Measurements from ENCODE around the gene PNMT. TPM values are rescaled to one million over a fixed set of nuclear protein-coding genes. Genes with fewer than 3 reads are reported as not detected.

The PNMT gene
- polyA plus RNA-seq, 4 donors = 1.3 to 3.4 (median 3.2) TPM

DNA sequence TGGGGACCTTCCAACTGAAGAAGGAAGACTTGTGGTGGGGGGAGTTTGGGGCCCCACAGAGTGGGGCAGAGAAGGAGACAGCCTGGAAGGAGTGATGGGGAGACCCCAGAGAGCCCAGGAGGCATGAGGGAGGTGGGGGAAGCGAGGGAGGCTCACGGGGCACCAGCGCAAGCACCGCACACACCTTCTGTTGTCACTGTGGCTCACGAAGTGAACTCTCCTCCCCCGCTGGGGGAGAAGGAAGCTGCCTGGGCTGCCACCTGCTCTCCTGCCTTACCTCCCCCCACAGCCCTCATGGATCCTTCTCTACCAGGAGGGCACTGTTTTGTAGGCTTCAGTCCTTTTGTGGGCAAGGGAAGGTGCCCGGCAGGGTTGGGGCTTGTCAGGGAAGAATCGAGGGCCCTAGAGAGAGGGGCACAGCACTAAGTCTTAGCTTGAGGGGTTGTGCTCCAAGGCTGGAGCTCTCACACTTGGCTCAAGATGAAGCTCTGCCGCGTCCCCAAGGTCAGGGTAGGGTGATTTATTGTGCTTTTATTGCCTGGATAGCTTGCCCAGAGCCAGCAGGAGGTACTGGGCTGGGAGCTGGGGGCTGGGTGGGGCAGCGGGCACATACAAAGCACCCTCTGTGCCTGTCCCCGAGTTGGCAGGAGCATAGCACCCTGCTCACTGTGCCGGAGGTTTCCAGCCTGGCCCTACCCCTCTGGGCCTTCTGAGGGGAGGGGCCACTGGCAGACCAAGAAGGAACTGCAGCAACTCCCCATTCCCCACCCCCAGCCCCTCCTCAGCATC is 35.9 kb upstream of the PNMT start:
- DNase-seq (ENCODE audit: low read depth in 4 of 4, low spot score in 3 of 4) = no peak

DNA sequence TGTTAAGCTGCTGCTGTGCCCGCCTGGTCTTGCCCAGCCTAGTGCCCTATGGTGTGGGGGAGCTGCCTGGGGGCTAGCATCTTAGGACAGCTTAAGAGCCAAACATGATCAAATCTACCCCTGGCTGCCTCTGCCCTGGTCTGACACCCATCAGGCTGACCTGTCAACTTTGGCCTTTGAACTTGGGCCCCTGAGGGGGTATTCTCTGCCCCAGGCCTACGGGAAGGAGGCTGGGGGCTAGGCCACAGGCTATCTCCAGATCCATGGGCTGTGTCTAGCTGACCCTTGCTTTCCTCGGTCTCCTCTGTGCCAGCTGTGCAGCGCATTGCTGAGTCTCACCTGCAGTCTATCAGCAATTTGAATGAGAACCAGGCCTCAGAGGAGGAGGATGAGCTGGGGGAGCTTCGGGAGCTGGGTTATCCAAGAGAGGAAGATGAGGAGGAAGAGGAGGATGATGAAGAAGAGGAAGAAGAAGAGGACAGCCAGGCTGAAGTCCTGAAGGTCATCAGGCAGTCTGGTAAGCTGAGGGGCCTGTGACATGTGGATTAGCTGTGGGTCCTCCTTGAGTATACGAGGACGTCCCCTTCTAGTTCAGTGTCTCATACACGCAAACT is 34.6 kb upstream of the PNMT start:
- no peak for DNase-seq (ENCODE audit: low read depth in 4 of 4, low spot score in 3 of 4)

DNA sequence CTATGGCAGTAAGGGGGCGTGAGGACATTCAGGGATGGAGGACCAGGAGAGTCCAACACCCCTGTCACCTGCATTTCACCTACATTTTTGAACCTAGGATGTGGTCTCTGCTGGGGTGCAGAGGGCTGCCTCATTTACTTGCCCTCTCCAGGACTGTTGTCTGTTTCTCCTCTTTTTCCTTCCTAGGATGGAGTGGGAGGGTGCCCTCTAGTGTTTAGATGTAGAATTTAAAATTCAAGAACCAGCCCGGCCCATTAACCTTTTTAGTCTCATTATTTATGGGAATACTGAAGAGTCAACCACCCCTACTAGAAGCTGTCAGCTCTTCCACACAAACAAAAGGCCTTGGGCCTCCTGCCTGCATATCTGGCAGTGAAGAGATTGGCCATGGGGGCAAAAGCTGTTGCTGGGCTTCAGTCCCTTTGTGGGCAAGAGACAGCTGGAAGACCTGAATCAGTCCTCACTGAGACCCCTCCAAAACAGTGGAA is 33.8 kb upstream of the PNMT start:
- no peak for DNase-seq (ENCODE audit: low read depth in 4 of 4, low spot score in 3 of 4)

DNA sequence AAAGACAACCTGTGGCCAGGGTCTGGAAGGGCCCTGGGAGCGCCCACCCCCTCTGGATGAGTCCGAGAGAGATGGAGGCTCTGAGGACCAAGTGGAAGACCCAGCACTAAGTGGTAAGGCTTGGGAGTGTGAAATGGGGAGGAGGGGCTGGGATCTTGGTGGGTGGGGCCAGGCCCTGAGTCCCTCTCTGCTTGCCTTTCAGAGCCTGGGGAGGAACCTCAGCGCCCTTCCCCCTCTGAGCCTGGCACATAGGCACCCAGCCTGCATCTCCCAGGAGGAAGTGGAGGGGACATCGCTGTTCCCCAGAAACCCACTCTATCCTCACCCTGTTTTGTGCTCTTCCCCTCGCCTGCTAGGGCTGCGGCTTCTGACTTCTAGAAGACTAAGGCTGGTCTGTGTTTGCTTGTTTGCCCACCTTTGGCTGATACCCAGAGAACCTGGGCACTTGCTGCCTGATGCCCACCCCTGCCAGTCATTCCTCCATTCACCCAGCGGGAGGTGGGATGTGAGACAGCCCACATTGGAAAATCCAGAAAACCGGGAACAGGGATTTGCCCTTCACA is 32.6 kb upstream of the PNMT start:
- no peak for DNase-seq (ENCODE audit: low read depth in 4 of 4, low spot score in 3 of 4)

DNA sequence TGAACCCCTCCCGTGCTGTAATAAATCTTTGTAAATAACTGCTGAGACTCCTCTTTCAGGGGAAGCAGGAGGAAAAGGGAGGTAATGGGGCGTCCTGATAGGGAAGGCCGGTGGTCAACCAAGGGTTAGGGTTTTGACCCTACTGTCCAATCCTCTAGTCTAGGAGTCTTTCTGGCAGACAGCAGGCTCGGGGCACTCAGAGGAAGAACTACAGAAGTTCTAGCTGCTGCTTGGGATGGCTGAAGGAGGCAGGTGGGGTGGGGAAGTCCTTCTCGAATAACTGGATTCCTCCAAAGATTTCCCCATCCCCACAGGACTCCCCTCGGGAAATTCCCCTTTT is 31.7 kb upstream of the PNMT start:
- no peak for DNase-seq (ENCODE audit: low read depth in 4 of 4, low spot score in 3 of 4)

DNA sequence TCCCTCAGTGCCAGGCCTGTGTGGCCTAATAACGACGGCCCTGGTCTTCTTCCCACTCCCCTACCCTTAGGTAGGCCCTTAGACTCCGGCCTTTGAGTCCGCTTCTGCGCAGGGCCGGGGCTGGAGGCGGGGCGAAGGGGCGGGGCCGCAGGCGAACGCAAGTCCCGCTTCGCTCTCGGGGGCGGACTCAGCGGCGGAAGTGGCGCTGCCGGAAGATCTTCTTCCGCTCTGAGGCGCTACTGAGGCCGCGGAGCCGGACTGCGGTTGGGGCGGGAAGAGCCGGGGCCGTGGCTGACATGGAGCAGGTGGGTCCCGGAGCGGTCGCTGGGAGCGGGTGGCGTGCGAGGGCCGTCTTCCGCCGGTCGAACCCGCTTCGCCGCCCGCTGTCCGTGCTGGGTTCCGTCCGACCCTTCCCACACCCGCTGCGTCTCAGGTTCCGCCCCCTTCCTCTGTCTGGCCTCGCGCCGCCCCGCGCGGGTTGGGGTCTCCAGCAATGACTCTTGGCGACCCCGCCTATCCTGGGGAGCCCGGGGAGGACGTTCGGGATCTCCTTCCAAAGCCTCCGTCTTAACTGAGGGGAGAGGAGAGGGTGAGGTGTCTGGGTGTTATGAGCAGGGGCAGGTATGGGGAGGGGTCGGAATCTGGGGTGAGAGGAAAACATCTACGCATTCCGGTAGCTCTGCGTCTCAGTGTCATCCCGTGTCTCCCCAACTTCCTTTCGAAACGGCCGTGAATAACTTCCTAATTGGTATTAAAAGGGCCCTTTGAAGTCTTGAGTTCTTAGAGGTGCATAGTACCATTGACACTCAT is 31.1 kb upstream of the PNMT start, which contains the start of gene STARD3:
TSS of gene STARD3 (plus strand) at position 218 of the 810 bp plus-strand sequence. CDS start 16,388 bp downstream, outside the sequence.
- DNase-seq (ENCODE audit: low read depth in 4 of 4, low spot score in 3 of 4) = peak; percentile 79 to 83 (median 80)

DNA sequence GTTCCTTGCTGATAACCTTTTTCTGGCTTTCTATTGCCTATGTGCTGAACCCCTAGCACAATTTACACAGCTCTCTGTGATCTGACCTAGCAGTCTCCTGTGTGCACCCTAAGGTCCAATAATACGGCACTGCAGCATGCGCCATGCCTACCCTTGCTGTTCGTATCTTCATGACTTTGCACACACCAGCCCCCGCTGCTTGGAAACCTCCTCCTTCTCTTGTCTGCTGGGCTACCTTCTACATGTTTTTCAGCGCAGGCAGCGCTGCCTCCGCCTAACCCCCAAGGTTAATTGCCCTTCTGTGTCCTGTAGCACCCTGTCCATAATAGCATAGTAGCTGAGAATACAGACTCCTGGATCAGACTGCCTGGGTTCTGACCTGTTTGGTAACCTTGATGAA is 29.9 kb upstream of the PNMT start:
- no peak for DNase-seq (ENCODE audit: low read depth in 4 of 4, low spot score in 3 of 4)

DNA sequence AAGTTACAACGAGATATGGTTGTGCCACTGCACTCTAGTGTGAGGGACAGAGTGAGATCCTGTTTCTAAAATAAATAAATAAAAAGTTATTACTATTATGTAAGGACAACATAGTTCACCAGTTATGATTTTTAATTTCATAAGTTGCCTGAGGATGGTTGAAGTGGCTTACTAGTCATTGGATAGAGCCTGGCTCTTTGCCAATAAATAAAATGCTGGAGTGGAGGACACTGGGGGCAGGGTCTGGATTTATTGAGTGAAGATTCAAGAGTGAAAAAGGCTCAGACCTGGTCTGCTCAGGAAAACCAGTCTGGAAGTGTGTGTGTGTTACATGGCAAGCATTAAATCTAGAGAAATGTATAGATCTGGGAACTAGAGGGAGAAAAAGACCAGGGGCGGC is 29.2 kb upstream of the PNMT start:
- no peak for DNase-seq (ENCODE audit: low read depth in 4 of 4, low spot score in 3 of 4)

DNA sequence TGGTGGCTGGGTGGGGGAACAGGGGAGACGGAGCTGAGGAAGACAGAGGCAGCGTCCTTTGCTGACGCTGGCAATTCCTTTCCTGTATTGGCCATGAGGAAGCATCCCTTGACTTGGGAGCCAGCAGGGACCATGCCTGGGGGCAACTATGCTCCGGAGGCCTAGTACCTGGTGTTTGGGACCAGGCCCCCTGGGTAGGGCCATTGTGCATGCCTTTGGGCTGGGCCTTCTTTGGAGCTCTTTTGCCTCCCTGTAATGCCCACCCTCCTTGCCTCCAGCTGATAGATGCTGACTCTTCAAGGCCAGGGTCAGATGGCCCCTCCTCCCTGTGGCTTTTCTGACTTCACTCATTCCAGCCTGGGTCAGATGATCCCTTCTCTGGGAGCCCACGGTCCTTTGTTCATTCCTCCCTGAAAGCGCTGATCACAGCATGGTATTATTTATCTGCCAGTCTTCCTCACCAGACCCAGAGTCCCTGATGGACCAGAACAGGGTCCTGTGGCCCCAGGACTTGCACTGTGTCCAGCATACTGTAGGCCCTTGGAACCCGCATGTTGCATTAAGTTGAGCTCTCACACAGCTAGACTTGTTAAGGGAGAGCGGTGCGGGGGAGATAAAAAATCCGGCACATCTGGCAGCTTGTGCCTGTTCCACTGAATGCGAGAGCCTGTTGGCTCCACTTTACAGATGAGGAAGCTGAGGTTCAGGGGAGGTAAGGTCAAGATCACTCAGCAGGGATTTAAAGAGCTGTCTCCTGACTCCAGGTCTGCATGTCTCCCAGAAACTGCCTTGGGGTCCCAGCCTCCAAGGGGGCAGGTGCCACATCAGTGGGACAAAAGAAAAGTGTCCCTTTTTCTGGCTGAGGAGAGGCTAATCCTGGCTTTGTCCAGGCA is 28.4 kb upstream of the PNMT start:
- no peak for DNase-seq (ENCODE audit: low read depth in 4 of 4, low spot score in 3 of 4)

DNA sequence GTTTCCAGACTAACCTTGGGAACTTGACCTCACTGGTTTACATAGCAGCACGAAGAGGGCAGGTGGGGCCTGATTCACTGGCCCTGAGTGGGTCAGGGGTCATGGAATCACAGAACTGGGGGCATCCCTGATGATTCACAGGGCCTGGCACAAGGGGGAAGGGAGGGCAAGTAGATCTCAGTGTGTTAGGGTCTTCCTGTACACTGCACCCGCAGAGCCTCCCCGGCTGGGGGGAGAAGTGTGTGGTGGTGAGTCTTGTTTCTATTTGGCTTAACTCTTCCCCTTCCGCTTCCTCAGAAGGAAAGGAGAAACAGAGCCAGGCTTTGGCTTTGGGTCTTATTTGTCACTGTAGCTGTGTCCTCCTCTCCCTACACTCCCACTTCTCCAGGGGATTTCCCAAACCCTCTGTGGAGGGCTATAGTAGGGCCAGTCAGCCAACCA is 27.6 kb upstream of the PNMT start:
- DNase-seq (ENCODE audit: low read depth in 4 of 4, low spot score in 3 of 4) = no peak

DNA sequence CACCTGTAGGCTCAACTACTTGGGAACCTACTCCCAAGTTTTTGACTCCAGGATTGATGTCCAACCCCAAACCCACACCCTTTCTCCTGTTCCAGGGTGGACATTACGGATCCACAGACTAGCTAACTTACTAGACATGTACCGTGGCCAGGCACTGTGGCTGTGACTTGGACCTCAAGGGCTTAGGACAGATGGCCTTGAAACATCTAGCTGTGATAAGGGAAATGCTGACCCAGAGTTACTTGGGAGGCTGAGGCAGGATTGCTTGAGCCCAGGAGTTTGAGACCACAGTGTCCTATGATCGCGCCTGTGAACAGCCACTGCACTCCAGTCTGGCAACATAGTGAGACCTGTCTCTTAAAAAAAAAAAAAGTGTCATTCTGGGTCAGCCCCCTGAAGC is 27.2 kb upstream of the PNMT start:
- no peak for DNase-seq (ENCODE audit: low read depth in 4 of 4, low spot score in 3 of 4)

DNA sequence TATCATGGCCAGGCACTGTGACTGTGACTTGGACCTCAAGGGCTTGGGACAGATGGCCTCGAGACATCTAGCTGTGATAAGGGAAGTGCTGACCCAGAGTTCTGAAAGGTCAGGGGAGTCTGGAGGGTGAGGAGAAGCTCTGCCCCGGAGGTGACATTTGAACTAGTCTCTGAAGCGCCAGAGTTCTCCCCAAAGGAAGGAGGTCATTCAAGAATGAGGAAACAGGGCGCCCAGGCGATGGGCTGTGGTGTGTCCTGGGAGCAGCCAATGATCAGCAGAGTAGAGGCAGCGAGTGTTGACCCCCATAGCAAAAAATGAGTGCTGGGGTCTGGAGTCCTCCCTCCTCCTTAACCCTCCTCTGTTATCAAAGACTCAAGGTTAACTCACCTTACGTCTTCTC is 26.4 kb upstream of the PNMT start:
- no peak for DNase-seq (ENCODE audit: low read depth in 4 of 4, low spot score in 3 of 4)

DNA sequence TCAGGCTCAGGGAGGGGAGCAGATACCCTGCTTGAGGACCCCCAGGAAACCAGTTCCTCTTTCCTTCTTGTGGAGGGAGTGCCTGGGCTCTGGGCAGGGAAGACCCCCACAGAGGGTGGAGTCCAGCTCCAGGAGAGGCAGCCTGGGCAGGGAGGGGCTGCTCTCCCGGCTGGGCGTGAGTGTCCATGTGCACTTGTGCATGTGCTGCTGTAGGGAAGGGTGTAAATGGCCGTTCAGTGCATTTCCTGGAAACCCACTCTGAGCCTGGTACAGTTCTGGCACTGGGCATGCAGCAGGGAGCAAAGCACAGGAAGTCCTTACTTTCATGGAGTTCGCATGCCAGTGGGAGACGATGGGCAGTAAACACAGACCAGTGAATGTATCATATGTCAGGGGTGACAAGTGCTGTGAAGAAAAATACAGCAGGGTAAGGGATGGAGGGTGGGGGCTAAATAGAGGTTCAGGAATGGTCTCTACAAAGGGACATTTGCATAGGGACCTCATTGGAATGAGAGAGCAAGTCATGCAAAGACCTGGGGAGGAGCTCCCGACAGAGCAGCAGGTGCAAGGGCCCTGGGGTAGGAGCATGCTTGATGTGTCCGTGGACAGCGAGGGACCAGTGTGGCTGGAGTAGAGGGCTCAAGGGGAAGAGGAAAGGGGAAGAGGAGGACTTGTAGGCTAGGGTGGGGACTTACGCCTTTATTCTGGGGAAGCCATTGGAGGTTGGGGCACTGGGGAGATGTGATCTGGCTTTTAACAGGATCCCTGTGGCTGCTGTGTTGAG is 25.8 kb upstream of the PNMT start:
- no peak for DNase-seq (ENCODE audit: low read depth in 4 of 4, low spot score in 3 of 4)

DNA sequence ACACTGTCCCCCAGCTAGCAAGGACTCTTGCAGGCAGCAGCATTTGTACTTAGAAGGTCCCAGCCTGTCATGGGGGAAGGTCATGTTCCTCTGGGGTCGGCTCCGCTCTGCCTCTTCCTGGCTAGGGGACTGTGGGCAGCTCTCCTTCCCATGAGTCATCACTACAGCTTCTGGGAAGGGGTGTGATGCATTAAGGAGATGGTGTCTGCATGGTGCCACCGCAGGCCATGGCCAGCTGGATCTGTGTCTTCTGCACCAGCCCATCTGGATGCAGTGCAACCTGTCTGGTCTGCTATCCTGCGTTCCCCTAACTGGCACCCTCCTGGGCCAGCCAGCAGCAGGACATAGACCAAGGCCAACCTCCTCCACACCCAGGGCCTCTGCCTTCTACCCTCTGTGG is 25.0 kb upstream of the PNMT start:
- no peak for DNase-seq (ENCODE audit: low read depth in 4 of 4, low spot score in 3 of 4)

DNA sequence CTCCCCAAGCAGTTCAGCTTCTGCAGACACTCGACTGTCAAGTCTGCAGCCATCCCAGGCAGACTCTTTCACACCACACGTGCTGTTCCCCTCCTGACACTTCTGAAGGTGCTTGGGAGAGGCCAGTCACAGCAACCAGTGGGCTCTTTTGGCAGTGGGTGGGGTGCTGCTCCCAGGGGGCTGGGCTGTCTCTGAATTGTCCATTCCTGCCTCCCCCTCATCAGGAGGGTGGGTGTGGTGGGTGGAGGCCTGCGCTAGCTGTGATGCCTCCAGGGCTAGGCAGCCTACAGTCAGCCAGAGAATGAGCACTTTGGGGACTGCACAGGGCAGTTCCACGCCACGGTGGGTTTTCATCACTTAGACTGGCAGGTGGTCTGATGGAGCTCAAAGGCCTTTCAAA is 21.0 kb upstream of the PNMT start:
- no peak for DNase-seq (ENCODE audit: low read depth in 4 of 4, low spot score in 3 of 4)

DNA sequence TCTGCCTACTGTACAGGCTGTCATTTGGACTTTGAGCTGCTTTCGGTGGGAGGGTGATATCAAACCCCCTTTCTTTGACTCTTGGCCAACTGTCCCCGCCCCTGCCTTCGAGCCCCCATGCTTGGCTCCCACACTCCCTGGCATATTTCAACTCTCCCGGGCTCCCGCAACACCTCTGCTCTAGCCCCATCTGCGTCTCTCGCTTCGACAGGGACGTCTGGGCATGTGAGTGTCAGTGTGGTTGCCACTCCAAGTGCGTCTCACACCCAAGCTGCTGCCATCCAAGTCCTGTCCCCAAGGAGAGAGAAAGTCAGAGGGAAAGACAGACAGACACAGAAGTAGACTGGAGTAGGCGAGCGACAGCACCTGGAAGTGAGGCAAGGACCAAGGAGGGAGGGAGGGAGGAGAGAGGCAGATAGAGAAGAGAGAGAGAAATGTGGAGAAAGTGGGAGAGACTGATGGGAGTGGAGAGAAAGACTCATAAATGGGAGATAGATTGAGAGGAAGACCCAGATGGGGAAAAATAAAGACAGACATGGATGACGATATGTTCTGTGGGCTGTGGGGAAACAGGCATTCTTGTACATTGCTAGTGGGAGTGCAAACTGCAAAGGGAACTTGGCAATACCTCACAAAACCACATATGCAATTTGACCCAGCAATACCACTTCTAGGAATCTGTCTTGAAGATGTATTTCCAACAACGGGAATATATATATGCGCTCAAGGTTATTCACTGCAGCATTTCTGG is 19.5 kb upstream of the PNMT start:
- DNase-seq (ENCODE audit: low read depth in 4 of 4, low spot score in 3 of 4) = no peak

DNA sequence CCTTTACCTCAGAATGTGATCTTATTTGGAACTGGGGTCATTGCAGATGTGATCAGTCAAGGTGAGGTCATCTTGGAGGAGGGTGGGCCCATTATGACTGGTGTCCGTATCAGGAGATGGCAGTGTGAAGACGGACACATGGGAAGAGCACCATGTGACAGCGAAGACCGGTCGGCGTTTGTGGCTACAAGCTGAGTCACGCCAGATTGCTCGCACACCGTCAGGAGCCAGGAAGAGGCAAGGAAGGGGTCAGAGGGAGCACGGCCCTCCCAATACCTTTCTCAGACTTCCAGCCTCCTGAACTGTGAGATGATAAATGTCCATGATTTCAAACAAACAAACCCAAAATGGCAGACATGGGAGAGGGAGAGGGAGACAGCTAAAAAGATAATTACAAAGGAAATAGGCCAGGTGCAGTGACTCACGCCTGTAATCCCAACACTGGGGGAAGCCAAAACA is 18.1 kb upstream of the PNMT start:
- DNase-seq (ENCODE audit: low read depth in 4 of 4, low spot score in 3 of 4) = no peak

DNA sequence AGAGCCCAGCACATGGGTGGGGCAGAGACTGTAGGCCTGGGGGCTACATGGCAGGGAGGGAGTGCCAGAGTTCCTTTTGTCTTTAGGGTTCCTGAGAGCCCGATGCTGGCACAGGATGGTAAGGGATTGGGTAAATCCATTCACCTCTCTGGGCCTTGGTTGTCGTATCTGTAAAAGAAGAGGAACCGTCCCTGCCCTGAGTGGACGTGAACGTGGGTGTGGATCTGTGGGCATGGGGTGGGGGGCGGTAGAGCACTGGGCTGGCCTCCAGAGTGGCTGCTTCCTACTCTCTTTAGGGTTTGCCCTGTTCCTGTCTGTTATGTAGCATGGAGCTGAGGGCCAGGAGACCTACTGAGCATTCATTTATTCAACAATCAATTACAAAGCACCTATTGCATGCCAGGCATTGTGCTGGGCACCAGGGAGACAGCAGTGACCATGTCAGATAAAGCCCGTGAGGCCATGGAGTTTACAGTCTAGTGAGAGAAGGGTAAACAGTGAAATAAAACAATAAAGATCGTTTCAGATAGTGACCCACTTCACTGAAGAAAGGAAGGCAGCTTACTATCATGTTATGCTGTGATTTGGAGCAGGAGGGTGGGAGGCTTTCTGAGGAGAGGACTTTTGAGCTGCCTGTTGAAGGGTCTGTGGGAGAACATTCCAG is 16.2 kb upstream of the PNMT start:
- DNase-seq (ENCODE audit: low read depth in 4 of 4, low spot score in 3 of 4) = no peak
